GM18517 (cell line): Measurements from ENCODE around the gene LAD1.

Source experiments
- ATAC-seq: cut with Tn5 transposase; IDR thresholded peaks from one replicate; pipeline ENCODE4 v1.9.1; 2021; ENCODE audit warnings: mild to moderate bottlenecking, moderate library complexity; ENCODE audit not compliant: unreplicated experiment

LAD1 gene

GRCh38 chr1:201351617-201352016 is 47.5 kb downstream of the LAD1 start:
- no peak for ATAC-seq

GRCh38 chr1:201350884-201351283 is 48.2 kb downstream of the LAD1 start:
- ATAC-seq = no peak

GRCh38 chr1:201350361-201350725 is 48.8 kb downstream of the LAD1 start:
- no peak for ATAC-seq

GRCh38 chr1:201349092-201349491 is 50.0 kb downstream of the LAD1 start:
- no peak for ATAC-seq

GRCh38 chr1:201348211-201348566 is 50.9 kb downstream of the LAD1 start:
- ATAC-seq = no peak

GRCh38 chr1:201347498-201348210 is 51.5 kb downstream of the LAD1 start:
- ATAC-seq = no peak

GRCh38 chr1:201346987-201347386 is 52.1 kb downstream of the LAD1 start:
- ATAC-seq = no peak

- ATAC-seq = no peak
Observed at GRCh38 chr1:201346337-201346939, 52.7 kb downstream of the LAD1 start.

GRCh38 chr1:201345081-201345355 is 54.1 kb downstream of the LAD1 start:
- ATAC-seq = no peak

- no peak for ATAC-seq
Observed at GRCh38 chr1:201344206-201345080, 54.7 kb downstream of the LAD1 start.

- no peak for ATAC-seq
Observed at GRCh38 chr1:201341377-201341776, 57.7 kb downstream of the LAD1 start.

GRCh38 chr1:201336711-201337450 is 62.2 kb downstream of the LAD1 start:
- ATAC-seq = no peak

GRCh38 chr1:201335901-201336300 is 63.2 kb downstream of the LAD1 start:
- ATAC-seq = no peak

- no peak for ATAC-seq
Observed at GRCh38 chr1:201335174-201335870, 63.8 kb downstream of the LAD1 start.

- no peak for ATAC-seq
Observed at GRCh38 chr1:201334325-201335173, 64.6 kb downstream of the LAD1 start.

GRCh38 chr1:201332616-201333335 is 66.3 kb downstream of the LAD1 start:
- ATAC-seq = no peak

- no peak for ATAC-seq
Observed at GRCh38 chr1:201332021-201332420, 67.1 kb downstream of the LAD1 start.

- ATAC-seq = no peak
Observed at GRCh38 chr1:201331166-201331565, 68.0 kb downstream of the LAD1 start.
